Effector memory CD4-positive, alpha-beta T cell (primary cell): ENCODE measurements around the gene TSKU.

ENCODE experiments used
- DNase-seq, 3 donors: peaks; one replicate each; pipeline ENCODE4 v3.0.0-alpha.2; 2020
- H3K27ac ChIP-seq: 2 replicates; pipeline ENCODE4 v1.7.0; 2013; ENCODE audit warnings: mild to moderate bottlenecking, low read length, moderate library complexity; ENCODE audit not compliant: insufficient read depth, poor library complexity, severe bottlenecking
- H3K27me3 ChIP-seq: replicated peaks from 2 replicates; pipeline ENCODE4 v1.7.0; 2013; ENCODE audit warnings: mild to moderate bottlenecking, low read length; ENCODE audit not compliant: insufficient read depth, control insufficient read depth, poor library complexity, severe bottlenecking
- H3K36me3 ChIP-seq: 2 replicates; pipeline ENCODE4 v1.7.0; 2013; ENCODE audit warnings: mild to moderate bottlenecking, low read length, moderate library complexity; ENCODE audit not compliant: control insufficient read depth, insufficient read depth
- H3K4me1 ChIP-seq: 2 replicates; pipeline ENCODE4 v1.7.0; 2013; ENCODE audit warnings: low read length, mild to moderate bottlenecking; ENCODE audit not compliant: control insufficient read depth, insufficient read depth, poor library complexity, severe bottlenecking
- H3K4me3 ChIP-seq: 2 replicates; pipeline ENCODE4 v1.7.0; 2013; ENCODE audit warnings: low read length, low read depth, mild to moderate bottlenecking; ENCODE audit not compliant: insufficient read depth, poor library complexity, severe bottlenecking
- H3K9me3 ChIP-seq: 2 replicates; pipeline ENCODE4 v1.7.0; 2013; ENCODE audit warnings: mild to moderate bottlenecking, low read length, moderate library complexity; ENCODE audit not compliant: control insufficient read depth

Gene TSKU

GRCh38 chr11:76794371-76795289 is 11.5 kb downstream of the TSKU start:
- Histone ChIP-seq H3K9me3 (no peaks in the 10 kb centered on the region), H3K4me1 (peaks cover 8% of the 10 kb centered on the region), H3K4me3 (no peak overlapping the region), H3K27ac (no peak overlapping the region), H3K36me3 (no peaks in the 10 kb centered on the region), H3K27me3 (no peaks in the 10 kb centered on the region)
- DNase-seq: no peak

- H3K27ac ChIP-seq: no peak overlapping the region
- H3K36me3 ChIP-seq: no peaks in the 10 kb centered on the region
- peaks cover 10% of the 10 kb centered on the region for H3K4me1 ChIP-seq
- H3K27me3 ChIP-seq: no peaks in the 10 kb centered on the region
- H3K9me3 ChIP-seq: no peaks in the 10 kb centered on the region
- DNase-seq: no peak
- H3K4me3 ChIP-seq: no peak overlapping the region
Observed at GRCh38 chr11:76795290-76795935, 12.3 kb downstream of the TSKU start.

GRCh38 chr11:76795936-76796441 is 12.8 kb downstream of the TSKU start:
- Histone ChIP-seq H3K36me3 (no peaks in the 10 kb centered on the region), H3K27ac (no peak overlapping the region), H3K27me3 (no peaks in the 10 kb centered on the region), H3K4me3 (no peak overlapping the region), H3K9me3 (no peaks in the 10 kb centered on the region), H3K4me1 (peaks cover 10% of the 10 kb centered on the region)
- DNase-seq: no peak

- H3K36me3 ChIP-seq: no peaks in the 10 kb centered on the region
- DNase-seq: no peak
- peaks cover 10% of the 10 kb centered on the region for H3K4me1 ChIP-seq
Observed at GRCh38 chr11:76796511-76797198, 13.5 kb downstream of the TSKU start.

GRCh38 chr11:76797341-76798201 is 14.4 kb downstream of the TSKU start:
- H3K27ac ChIP-seq: no peak overlapping the region
- H3K36me3 ChIP-seq: no peaks in the 10 kb centered on the region
- H3K4me1 ChIP-seq: peaks cover 10% of the 10 kb centered on the region
- no peak for DNase-seq
- H3K4me3 ChIP-seq: no peak overlapping the region
- H3K9me3 ChIP-seq: no peaks in the 10 kb centered on the region
- no peaks in the 10 kb centered on the region for H3K27me3 ChIP-seq

More at GRCh38 chr11:76796511-76797198, 13.5 kb downstream of the TSKU start:
- Histone ChIP-seq H3K27me3 (no peaks in the 10 kb centered on the region), H3K27ac (no peak overlapping the region), H3K4me3 (no peak overlapping the region), H3K9me3 (no peaks in the 10 kb centered on the region)

- H3K27ac ChIP-seq: no peak overlapping the region
- H3K4me1 ChIP-seq: peaks cover 10% of the 10 kb centered on the region
- H3K4me3 ChIP-seq: no peak overlapping the region
- no peak for DNase-seq
- H3K27me3 ChIP-seq: no peaks in the 10 kb centered on the region
- no peaks in the 10 kb centered on the region for H3K9me3 ChIP-seq
- H3K36me3 ChIP-seq: no peaks in the 10 kb centered on the region
Observed at GRCh38 chr11:76798202-76798581, 15.0 kb downstream of the TSKU start.

GRCh38 chr11:76798671-76799065 is 15.5 kb downstream of the TSKU start:
- no peaks in the 10 kb centered on the region for H3K36me3 ChIP-seq
- peak overlapping the region; percentile 35 for H3K4me3 ChIP-seq
- H3K27me3 ChIP-seq: no peaks in the 10 kb centered on the region
- H3K9me3 ChIP-seq: no peaks in the 10 kb centered on the region
- DNase-seq: no peak
- H3K4me1 ChIP-seq: peaks cover 10% of the 10 kb centered on the region
- no peak overlapping the region for H3K27ac ChIP-seq

- Histone ChIP-seq H3K36me3 (no peaks in the 10 kb centered on the region), H3K27me3 (no peaks in the 10 kb centered on the region), H3K9me3 (no peaks in the 10 kb centered on the region), H3K27ac (no peak overlapping the region), H3K4me3 (peak overlapping the region; percentile 35), H3K4me1 (peaks cover 10% of the 10 kb centered on the region)
- DNase-seq: peak; percentile 43 to 62 (median 50)
Observed at GRCh38 chr11:76799066-76799804, 16.1 kb downstream of the TSKU start.
